Loucy (cell line): Measurements from ENCODE around the gene CERS5.

Source experiments
- EZH2phosphoT487 ChIP-seq: fragments of 200-600 bp; IDR thresholded peaks from 2 replicates; pipeline ENCODE4 v1.6.1; 2018; ENCODE audit warnings: antibody characterized with exemption, mild to moderate bottlenecking, moderate library complexity, borderline replicate concordance
- TF ChIP-seq, protein P1 (sequence below): fragments of 200-600 bp; sonication (generic); conservative IDR thresholded peaks from 2 replicates; pipeline ENCODE4 v1.5.1; 2014; ENCODE audit warnings: mild to moderate bottlenecking, antibody characterized with exemption, low read length

DNA sequence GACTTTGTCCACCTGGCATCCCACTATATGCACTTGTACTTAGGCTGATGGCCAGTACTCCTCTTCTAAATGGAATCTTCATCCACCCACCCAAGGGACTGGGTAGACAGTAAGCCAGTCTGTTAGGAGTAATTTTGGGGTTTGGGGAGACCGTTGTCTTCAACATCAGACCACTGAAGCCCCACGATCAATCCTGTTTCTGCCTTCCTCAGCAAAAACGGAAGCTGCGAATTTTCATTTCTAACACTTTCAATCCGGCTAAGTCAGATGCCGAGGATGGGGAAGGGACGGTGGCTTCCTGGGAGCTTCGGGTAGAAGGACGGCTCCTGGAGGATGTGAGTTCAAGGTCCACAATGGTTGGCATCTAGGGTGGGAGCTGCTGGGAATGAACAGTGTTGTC, 80.0 kb downstream of the CERS5 start:
- TF ChIP-seq, protein P1, sequence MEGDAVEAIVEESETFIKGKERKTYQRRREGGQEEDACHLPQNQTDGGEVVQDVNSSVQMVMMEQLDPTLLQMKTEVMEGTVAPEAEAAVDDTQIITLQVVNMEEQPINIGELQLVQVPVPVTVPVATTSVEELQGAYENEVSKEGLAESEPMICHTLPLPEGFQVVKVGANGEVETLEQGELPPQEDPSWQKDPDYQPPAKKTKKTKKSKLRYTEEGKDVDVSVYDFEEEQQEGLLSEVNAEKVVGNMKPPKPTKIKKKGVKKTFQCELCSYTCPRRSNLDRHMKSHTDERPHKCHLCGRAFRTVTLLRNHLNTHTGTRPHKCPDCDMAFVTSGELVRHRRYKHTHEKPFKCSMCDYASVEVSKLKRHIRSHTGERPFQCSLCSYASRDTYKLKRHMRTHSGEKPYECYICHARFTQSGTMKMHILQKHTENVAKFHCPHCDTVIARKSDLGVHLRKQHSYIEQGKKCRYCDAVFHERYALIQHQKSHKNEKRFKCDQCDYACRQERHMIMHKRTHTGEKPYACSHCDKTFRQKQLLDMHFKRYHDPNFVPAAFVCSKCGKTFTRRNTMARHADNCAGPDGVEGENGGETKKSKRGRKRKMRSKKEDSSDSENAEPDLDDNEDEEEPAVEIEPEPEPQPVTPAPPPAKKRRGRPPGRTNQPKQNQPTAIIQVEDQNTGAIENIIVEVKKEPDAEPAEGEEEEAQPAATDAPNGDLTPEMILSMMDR, result no peak
- no peak for TF ChIP-seq EZH2phosphoT487
